Stimulated activated CD8-positive, alpha-beta memory T cell treated with anti-CD3 and anti-CD28 coated beads, Interleukin-7, amount 100 ng/mL, for 4 hours (primary cell): ENCODE results near the gene E2F4.

ENCODE experiments used
- DNase-seq, 2 donors: peaks; one replicate each; pipeline ENCODE4 v3.0.0-alpha.2; 2020; ENCODE audit warnings: low read depth in 2 of 2

The E2F4 gene, protein sequence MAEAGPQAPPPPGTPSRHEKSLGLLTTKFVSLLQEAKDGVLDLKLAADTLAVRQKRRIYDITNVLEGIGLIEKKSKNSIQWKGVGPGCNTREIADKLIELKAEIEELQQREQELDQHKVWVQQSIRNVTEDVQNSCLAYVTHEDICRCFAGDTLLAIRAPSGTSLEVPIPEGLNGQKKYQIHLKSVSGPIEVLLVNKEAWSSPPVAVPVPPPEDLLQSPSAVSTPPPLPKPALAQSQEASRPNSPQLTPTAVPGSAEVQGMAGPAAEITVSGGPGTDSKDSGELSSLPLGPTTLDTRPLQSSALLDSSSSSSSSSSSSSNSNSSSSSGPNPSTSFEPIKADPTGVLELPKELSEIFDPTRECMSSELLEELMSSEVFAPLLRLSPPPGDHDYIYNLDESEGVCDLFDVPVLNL

DNA sequence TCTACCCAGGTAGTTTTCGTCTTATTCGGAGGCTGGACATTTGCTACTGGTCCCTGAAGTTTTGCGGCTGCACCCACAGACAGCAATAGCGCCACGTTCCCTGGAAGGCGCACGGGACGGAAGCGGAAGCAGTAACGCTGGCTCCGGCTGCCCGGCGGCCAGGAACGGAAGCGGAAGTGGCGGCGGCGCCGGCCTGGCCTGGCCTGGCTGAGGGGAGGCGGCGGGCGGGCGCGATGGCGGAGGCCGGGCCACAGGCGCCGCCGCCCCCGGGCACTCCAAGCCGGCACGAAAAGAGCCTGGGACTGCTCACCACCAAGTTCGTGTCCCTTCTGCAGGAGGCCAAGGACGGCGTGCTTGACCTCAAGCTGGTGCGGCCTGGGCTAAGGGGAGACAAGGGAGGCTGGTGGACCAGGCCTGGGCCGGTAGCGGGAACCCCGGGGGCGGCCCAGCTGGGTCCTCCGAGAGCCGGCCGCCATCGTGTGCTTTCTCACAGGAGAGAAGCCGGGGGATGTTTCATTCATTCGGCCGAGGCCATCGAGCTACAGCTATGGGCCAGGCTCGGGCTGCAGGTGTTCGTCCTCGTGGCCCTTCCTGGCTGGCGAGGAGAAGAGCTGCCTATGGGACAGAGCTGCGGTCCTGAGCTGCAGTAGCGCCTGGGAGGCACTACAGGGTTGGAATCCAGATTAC, at the start of gene E2F4:
E2F4 (plus strand) TSS at position 161 of the 687 bp plus-strand sequence; CDS start at position 234, 73 bp downstream.
- peak; percentile 68 to 81 for DNase-seq

DNA sequence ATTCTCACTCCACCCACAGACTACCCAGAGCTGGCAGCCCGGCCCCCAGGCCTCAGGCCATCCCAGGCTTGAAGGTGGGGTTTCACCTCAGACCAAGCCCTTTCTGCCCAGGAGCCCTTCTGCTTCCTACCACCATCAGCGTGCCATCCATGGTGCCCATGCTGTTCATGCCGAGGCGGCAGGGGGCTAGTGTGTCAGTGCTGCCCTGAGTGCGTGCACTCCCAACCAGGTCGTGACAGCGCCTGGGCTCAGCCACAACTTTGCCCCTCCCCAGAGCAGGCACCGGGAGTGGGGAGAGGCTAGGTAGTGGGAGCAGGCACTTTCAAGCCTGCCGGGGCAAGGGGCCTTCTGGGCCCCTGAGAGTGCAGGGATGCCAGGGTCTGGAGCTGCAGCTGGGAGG, 49.6 kb upstream of the E2F4 start:
- no peak for DNase-seq

DNA sequence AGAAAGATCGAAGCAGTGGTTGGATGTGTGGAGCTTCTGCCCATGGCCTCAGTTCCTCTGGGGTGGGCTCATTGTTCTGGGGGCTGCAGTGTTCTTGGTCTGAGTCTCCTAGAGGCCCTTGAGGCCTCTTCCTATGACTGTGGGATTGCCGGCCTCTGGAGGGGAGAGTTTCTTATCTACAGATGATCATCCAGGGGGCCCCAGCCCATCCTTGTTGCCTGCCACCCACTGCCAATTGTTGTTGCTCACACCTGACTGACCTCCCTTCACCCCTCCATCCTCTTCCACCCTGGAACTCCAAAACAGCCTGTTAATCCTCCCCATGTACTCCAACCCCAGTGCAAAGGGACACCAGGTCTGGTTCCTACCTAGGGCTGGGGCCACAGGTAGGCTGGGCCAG, 47.0 kb upstream of the E2F4 start:
- no peak for DNase-seq

DNA sequence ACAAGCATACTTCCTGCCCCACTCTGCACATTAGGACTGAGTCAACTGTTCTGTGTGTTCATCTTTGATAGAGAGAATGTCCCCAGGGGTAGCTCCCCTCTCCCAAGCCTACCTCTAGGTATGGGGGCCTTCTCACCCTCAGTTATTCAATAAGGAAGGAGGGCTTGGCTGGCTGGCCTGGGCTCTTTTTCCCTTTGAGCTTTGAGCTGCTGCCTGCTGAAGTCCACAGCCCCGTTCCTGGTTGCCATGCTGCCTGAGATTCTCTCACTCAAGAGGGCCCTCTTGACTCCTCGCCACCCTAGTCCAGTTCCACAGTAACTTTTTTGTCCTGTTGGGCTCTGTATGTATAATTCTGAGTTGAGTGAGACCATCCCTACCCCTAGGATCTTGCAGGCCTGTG, 46.2 kb upstream of the E2F4 start:
- no peak for DNase-seq

DNA sequence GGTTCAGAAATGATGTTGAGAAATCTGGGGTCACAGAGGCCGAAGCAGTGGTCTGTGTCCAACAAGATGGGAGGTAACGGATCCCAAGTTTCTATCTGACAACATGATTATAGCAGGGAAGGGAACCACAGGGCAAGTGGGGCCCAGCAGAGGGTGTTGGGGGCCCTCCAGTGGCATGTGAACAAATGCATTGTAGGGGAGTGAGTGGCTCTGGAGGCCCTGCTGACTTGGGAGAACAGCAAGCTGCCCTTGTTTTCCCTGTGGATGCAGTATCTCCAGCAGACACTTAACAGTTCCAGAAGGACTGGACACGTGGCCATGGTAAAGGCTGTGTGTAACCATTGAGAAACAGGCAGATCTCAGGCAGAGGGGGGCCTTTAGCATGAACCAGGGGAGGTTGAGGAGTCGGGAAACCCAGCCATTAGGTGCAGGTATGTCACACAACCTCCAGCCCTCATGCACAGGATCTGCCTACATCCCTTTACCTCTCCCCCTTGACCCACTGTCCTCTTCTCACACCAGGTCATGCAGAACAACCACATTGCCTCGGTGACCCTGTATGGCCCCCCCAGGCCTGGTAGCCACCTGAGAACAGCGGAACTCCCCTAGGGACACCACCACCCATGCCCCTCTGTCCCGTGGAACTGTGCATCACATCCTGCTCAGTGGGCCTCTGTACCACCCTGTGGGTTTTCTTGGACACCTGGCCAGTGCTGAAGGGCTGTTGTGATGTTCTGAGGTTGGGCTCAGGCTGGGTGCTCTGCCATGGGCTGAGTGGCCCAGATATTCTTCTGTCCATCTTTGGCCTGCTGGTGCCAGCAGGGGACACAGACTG, 45.2 kb upstream of the E2F4 start:
- no peak for DNase-seq

DNA sequence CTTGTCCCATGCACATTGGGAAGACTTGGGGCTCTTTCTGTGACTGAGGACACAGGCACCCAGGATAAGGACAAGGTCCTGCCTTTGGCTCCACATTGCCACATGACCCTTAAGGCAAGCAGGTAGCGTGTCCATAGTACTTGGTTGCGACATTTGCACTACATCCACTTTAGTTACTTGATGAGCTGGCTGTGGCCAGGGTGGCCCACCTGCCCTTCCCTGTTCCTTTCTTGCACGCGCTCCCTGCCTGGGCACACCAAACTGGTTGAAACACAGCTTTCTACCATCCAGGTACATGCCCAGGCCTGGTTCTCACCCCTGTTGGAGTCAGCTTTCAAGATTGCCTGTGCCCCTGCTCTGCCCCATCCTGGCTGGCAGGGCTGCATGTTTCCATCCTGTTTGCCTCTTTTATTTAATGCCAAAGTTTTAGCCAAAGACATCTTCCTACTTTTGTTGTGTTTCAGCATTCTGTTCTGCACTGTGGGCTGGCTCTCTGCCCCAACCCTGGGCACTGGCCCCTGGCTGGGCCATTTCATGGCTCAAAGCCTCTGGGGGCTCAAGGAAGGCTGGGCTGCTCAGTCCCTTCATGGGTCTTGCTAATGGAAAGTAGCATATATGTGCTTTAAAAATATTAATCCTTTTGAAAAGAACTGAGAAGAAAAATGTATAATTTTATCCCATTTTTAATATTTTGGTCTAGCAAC, 44.4 kb upstream of the E2F4 start:
- no peak for DNase-seq

DNA sequence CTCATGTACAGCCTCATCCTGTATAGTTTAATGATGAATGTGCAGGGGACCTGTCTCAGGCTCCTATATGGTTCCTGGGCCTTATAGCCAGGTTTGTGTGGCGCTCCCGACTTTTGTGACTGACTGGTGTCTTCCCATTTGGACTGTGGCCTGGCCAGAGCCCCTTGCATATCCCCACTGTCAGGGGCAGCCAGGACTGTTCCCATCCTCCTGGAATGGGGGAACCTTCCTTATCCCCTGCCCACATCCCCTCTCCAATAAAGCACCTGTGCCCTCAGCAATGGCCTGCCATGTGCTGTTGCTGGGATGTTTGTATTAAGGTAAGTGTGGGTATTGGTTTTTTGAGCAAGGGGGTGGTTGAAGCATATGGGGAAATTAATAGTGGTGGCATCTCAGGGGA, 43.7 kb upstream of the E2F4 start:
- DNase-seq: no peak

DNA sequence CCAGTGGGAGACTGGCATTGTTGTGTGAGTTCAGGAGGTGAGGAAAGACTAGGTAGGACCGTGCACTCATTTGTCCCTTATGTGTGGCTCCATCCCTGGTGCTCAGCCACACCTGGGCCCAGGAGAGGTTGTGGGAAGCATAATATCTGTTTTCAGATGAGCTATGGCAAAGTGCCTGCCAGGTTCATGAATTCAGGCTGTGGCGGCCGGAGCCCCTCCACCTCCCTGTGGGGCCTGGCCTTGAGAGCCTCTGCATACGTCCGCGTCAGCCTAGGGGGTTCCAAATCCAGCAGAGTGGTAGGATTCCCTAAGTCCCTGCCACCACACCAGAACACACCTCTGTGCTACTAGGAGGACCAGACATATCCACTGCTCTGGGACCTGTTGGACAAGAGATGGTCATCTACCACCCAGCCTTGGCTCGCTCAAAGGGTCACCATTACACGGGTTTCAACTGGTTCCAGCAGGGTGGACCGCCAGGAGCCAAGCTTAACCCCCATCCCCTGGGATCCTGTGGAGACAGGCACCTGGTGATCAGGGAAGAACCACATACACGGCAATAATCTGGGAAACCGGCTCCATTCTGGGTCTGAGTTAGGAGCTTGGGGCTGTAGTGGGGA, 43.2 kb upstream of the E2F4 start:
- DNase-seq: no peak

DNA sequence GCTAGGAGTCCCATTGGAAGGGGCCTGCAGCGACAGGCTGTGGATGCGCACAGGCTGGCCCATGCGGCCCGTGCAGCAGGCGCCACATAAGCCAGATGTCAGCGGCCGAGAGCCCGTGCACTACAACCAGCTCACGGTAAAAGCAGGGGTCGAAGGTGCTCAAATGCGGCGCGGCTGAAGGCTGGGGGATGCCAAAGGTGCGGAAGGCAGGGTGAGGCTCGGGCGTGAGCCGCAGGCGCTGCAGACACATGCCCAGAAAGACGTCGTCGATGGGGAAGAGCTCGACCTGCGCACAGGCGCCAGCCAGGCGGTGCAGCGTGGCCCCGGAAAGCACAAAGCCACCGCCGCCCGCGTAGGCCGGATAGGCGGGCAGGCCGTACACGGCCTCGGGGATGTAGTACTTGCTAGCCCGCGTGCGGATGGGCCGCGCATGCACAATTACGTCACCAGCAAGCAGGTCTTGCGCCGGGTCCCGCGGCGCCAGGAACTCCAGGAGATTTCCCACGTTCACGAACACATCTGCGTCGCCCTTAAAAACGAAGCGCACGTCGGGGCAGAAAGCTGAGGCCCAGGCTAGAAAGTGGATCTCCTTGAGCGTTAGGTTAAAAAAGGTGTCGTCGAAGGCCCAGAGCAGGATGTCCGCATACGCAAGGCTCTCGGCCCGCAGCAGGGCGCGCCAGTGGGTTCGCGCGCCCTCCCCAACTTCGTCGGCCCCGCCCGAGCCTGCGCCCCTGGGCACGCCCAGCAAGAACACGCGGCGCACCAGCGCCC, 42.5 kb upstream of the E2F4 start:
- DNase-seq: no peak

DNA sequence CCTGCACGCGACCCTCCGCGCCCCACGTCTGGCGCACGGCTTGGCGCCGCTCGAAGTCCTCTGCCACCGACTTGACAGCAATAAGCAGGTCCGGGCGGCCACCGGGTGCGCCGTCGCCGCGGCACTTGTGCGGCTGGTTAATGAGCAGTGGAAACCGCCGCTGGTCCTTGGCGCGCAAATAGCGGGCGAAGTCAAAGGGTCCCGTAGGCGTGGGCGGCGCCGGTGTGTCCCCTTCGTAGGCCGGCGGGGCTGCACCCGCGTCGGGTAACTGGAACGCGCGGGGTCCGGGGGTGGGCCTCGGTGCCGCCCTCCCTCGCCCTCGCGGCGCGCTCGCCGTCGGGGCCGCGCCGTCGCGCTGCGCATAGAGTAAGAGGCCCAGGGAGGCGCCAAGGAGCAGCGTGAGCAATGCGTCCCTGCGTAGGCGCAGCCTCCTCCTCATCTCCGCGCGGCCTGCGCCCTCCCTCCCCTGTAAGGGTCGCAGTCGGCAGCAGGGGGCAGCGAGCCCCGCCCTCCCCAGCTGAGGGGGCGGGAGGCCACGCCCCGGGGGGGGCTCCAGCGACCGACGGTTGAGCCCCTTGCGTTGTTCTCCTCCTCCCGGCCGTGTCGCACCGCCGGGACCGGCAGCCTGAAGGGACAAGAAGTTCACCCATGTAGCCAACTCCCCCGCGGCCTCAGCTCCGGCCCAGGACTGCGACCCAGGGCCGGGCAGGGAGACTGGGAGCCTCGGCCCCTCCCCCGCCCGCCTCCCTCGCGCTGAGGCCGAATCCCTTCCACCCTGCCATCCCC, 41.7 kb upstream of the E2F4 start:
- peak; percentile 34 to 66 for DNase-seq

DNA sequence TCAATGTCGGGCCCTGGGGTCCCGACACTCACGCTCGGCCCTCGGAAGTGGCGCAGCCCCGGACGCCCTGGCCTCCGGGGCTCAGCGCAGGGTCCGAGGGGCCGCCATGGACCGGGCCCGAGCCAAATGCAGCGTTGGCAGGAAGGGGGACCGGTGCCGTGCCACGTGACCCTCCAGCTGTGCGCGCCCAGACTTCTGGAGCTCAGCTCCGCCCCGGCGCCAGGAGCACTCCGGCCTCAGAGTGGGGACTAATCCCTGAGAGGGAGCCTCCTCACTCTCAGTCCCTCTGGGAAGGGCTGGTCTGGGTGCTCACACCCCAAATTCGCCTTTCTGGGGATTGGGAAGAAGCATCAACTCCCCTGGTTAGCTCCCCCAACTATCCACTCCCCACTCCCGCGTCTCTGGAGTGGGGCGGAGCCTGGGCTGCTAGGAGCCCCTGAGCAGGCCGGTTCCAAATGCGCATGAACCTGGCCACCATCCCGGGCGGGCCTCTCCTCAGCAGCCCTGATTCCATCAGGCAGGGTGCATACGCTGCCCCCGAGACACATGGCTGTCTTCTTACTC, 41.0 kb upstream of the E2F4 start, which contains the start of gene B3GNT9:
B3GNT9 (minus strand) TSS at position 166 of the 564 bp plus-strand sequence. CDS start 513 bp downstream, outside the sequence.
- DNase-seq: no peak

DNA sequence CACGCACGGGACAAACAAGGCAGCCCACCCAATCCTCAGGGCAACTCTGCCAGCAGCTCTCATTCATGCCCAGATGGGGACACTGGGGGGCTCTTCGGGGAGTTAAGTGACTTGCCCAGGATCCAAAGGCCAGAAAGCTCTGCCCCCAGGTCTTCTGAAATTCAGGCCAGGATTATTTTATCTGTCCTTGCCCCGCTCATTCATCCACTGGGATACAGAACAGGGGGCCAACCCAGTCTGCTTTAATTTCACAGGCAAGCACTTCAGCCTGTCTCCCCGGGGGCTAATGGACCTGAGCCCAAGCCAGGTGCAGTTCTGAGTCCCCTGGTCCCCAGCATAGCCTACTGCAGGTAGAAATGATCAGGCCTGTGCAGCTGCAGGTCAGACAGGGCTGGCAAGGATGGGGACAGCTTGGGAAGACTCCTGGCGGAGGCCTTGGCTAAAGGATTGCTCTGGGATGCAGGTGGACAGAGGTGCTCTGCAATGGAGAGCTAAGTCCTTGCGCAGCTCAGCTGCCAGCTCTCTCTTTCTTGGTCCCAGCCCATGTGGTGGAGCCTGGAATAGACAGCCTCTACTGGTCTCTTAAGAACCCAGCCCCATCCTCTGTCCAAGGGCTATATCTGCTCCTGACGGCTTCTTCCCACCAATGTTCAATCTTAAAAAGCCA, 40.4 kb upstream of the E2F4 start:
- no peak for DNase-seq

DNA sequence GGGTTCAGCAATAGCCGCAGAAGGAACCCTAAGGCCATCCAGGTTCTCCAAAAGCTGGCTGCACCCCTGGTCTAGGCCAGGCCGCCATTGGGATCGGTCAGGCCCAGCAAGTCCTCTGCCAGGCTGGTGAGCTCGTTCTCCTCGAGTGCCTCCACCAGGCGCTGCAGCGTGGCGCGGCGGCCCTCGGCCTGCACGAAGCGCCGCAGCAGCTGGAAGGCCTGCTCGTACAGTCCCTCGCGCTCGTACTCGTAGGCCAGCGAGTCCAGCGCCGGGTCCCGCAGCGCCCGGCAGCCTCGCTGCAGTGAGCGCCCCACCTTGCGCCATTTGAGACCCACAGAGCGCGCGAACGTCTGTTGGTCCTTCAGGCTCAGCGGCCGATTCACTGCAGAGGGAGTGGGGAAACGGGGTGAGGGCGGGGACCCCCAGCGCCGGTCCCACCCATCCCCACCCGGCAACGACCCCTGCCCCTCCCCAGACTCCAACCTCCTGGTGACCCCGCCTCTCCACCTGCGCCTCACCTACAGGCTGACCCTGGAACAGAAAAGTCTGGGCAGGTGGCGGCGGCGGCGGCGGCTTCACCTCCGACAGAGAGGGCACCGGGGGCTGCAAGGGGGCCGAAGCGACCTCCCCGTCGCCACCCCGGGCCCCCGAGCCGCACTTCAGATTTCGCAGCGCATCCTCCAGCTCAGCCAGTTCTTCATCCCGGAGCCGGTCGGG, 37.2 kb upstream of the E2F4 start:
- DNase-seq: no peak

DNA sequence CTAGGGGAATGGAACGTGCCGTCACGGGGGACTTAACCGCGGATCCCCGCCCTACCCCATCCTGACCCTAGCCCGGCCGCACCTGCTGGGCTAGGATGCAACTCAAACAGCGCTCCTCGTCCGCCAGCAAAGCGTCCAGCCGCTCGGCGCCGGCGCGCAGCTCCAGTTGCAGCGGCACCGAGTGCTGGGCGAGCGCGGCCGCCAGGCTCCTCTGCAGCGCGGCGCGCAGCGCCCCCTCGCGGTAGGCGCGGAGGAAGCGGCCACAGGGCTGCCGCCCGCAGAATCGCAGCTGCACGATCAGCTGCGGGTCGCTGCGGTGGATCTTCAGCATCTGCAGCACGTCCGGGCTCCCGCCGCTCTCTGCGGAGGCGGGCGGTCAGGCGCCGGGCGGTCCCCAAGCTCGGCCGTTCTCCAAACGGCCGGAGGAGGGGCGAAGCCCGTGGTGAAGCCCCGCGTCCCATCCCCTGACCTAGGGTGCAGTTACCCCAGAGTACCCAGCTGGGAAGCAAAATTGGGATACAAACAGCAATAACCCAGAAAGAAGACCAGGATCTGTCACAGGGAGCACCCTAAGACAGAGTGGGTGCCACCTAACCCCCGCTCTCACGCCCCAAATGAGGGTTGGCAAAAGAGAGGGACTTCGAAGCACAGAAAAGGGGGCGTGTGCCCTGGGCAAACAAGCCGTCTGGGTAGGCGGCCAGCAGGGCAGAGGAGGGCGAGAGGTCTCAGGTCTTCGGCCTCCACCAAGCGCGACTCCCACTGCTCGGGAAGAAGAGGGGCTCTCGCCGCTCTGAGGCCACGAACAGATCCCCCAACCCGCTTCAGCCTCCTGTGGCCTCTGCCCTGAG, 36.4 kb upstream of the E2F4 start:
- peak; percentile 43 to 67 for DNase-seq

DNA sequence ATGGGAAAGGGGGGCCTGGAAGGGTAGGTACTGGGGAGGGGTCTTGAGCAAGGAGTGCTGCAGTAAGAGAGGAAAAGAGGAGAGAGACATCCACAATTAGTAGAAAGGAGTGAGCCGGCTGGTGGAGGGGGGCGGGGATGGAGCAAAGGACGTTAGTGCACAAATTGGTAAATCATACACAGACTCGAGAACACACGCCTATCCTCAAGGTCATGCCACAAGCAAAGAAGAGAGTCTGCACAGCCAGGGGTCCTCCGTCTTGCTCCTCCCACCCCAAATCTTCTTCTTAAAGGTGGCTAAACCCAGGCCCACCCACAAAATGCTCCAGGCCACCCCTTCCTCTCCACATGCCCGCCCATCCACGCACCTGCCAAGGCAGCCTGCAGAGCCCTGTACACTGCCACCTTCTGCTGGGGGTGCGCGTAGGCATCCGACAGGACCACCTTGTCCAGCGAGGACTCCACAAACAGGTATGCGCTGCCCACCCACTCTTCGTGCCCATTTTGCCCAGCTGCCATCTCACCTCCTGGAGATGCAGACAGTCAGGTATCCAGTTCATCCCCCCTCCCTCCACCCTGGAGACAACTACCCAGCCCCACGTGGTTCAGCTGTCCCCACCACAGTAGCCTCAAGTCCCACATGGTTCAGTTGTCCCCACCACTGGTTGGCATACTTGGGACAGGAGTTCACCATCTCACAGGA, 35.7 kb upstream of the E2F4 start:
- no peak for DNase-seq

DNA sequence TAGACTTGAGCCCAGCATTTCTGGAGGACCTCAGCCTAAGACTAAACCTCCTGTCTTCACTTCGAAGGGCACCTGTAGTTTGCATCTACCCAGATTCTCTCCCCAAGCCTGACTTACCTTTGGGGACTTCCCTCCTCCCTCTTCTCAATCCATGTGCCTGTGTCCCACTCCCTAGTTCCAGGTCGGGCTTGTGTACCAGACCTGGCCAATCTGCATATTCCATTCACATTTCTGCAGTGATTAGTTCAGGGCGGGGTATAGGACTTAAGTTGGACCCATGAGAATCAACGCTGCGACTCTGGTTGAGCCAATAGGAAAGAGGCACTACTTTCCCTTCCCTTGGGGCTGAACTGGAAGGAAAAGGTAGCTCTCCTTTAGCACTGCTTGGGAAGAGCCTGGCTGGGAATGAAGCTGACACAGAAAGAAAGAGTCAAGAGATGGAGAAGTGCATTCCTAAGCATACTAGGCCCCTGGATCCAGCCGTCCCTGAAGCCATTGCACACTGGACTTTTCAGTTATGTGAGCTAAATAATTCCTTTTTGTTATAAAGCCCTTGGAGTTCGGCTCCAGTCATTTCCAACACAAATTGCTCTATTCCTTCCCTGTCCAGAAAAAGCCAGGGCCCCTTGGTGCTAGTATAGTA, 34.7 kb upstream of the E2F4 start:
- no peak for DNase-seq
